ENCODE results near the gene ZFP69.
A peak's percentile ranks its signal among the peaks of the same experiment; 100 is the strongest.

ZFP69 gene

DNA sequence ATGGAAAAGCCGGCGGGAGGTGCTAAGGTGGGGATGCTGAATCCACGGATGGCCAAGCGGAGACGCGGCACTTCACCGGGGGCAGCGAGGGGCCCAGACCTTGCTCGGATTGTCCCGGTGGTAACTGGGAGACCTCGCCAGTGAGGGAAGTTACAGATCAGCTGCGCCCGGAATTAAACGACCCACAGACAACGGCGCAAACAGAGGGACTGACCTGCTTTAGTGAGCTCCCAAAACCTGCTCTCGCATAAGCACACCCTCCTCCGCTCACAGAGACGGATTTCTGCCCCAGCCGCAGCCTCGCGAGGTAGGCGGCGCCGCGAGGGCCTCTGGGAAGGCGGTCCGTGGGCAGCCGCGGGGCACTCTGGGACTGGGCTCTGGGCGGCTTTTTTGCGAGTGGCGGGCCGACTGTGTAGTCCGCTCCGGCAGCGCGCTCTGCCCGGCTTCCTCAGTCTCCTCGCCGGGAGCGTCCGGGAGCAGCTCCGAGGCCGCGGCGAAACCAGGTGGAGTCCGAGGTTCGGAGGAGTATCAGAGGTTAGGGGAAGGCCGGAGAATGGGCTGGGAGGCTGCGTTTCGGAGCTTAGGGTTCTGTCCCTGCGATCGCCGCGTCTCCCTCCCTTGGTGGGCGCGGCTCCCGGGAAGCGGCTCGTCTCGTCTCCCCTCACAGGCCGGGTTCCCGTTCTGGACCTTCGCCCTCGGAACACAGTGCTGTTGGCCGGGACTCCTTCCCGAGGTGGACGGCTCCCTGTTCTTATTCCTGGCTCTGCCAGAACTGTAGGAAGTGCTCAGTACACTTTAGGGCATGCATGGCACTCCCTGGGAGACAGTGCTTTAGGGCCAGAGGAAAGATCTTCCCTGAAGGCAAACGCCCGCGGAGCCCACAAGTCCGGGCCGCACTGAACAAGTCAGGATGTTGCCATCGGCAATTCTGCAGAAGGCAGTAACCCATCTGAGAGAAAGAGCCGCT, 31.6 kb downstream of the ZFP69 start, which contains the start of gene EXO5:
Gene EXO5 (plus strand): TSS at position 393 of the 967 bp plus-strand sequence. CDS start 5,778 bp downstream, outside the sequence.
- no peak within 1 kb of the TSS for H3K4me3 ChIP-seq (ENCODE audit: low read length)
- no peaks in the 10 kb centered on the region for H4K20me1 ChIP-seq (ENCODE audit: insufficient read depth, low read length)
- H3K9me3 ChIP-seq (ENCODE audit: insufficient read depth, low read length), result no peaks in the 10 kb centered on the region
- H3K9ac ChIP-seq (ENCODE audit: low read length), result no peak within 1 kb of the TSS
- H3K79me2 ChIP-seq (ENCODE audit: low read length), result no peaks in the 10 kb centered on the region
- H3K36me3 ChIP-seq (replicated peaks; ENCODE audit: low read depth, low read length), result no peaks in the 10 kb centered on the region
- H3K27ac ChIP-seq (ENCODE audit: low read length), result no peak within 1 kb of the TSS
- no peak within 1 kb of the TSS for H3K4me2 ChIP-seq (ENCODE audit: low read length)
- no peak for TF ChIP-seq CTCF (IDR thresholded peaks at IDR 0.05; ENCODE audit: low read depth, low read length)
- TF ChIP-seq EZH2phosphoT487 (IDR thresholded peaks at IDR 0.05; ENCODE audit: low read depth), result no peak
- no peaks in the 10 kb centered on the region for H3K27me3 ChIP-seq (ENCODE audit: low read depth, low read length)
- H2AFZ ChIP-seq (ENCODE audit: low read depth, low read length), result no peak within 1 kb of the TSS
- no peaks in the 10 kb centered on the region for H3K4me1 ChIP-seq (ENCODE audit: low read length)

- TF ChIP-seq EZH2phosphoT487 (IDR thresholded peaks at IDR 0.05; ENCODE audit: low read depth) (no peak), CTCF (IDR thresholded peaks at IDR 0.05; ENCODE audit: low read depth, low read length) (no peak)
- Histone ChIP-seq H3K27ac (ENCODE audit: low read length) (no peak overlapping the region), H4K20me1 (ENCODE audit: insufficient read depth, low read length) (no peaks in the 10 kb centered on the region), H2AFZ (ENCODE audit: low read depth, low read length) (no peak overlapping the region), H3K9ac (ENCODE audit: low read length) (no peak overlapping the region), H3K9me3 (ENCODE audit: insufficient read depth, low read length) (no peaks in the 10 kb centered on the region), H3K4me1 (ENCODE audit: low read length) (no peaks in the 10 kb centered on the region), H3K27me3 (ENCODE audit: low read depth, low read length) (no peaks in the 10 kb centered on the region), H3K4me2 (ENCODE audit: low read length) (no peak overlapping the region), H3K79me2 (ENCODE audit: low read length) (no peaks in the 10 kb centered on the region), H3K4me3 (ENCODE audit: low read length) (no peak overlapping the region), H3K36me3 (replicated peaks; ENCODE audit: low read depth, low read length) (no peaks in the 10 kb centered on the region)
Measured at GRCh38 chr1:40519517-40519916, 42.4 kb downstream of the ZFP69 start.

GRCh38 chr1:40530735-40531380, 53.8 kb downstream of the ZFP69 start:
- Histone ChIP-seq H4K20me1 (ENCODE audit: insufficient read depth, low read length) (no peaks in the 10 kb centered on the region), H3K36me3 (replicated peaks; ENCODE audit: low read depth, low read length) (peaks cover 8% of the 10 kb centered on the region), H3K9me3 (ENCODE audit: insufficient read depth, low read length) (no peaks in the 10 kb centered on the region), H3K4me3 (ENCODE audit: low read length) (peak overlapping the region; percentile 100), H3K79me2 (ENCODE audit: low read length) (peaks cover 5% of the 10 kb centered on the region; the same call in 1 of the 2 replicates), H3K4me2 (ENCODE audit: low read length) (peak overlapping the region; percentile 99), H3K27ac (ENCODE audit: low read length) (peak overlapping the region; percentile 24; the same call in 1 of the 2 replicates), H2AFZ (ENCODE audit: low read depth, low read length) (peak overlapping the region; percentile 99), H3K9ac (ENCODE audit: low read length) (peak overlapping the region; percentile 84), H3K4me1 (ENCODE audit: low read length) (peaks cover 16% of the 10 kb centered on the region), H3K27me3 (ENCODE audit: low read depth, low read length) (no peaks in the 10 kb centered on the region)
- TF ChIP-seq CTCF (IDR thresholded peaks at IDR 0.05; ENCODE audit: low read depth, low read length) (no peak), EZH2phosphoT487 (IDR thresholded peaks at IDR 0.05; ENCODE audit: low read depth) (no peak)
